Measurements from ENCODE around the gene RASAL1. TPM values are rescaled to one million over a fixed set of nuclear protein-coding genes. Genes with fewer than 3 reads are reported as not detected.

Gene RASAL1
- polyA plus RNA-seq, 1 donor (not counting 4 experiments of a cell fraction or from before 2014, with no cell fraction given), result 0.05 TPM

DNA sequence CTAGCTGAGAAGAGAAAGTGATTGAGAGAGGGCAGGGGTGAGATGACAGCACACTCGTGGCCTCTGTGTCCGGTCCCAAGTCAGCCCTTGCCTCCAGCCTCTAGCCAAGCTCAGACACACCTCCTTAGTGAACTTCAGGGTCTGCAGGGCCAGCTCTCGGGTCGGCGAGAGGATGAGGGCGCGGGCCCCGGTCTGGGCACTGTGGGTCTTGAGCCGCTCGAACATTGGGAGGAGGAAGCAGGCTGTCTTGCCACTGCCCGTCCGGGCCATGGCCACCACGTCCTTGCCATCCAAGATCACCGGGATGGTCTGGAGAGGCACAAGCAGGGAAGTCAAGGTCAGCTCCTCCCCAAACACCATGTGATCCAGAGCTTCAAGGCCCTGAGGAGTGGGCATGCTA lies 43.5 kb upstream of the RASAL1 start:
- Histone ChIP-seq H3K9me1 (ENCODE audit: control insufficient read depth, extremely low read depth, insufficient read depth, low read length) (peaks cover 5% of the 10 kb centered on the region), H3K27me3 (ENCODE audit: control insufficient read depth, extremely low read depth, insufficient read depth, low read length) (no peaks in the 10 kb centered on the region), H3K27ac (ENCODE audit: control insufficient read depth, insufficient read depth, low read length) (no peak overlapping the region), H4K20me1 (ENCODE audit: control insufficient read depth, extremely low read depth, insufficient read depth, low read length) (peaks cover 2% of the 10 kb centered on the region), H3K79me2 (ENCODE audit: control insufficient read depth, insufficient read depth, low read length) (peaks cover 33% of the 10 kb centered on the region), H3K36me3 (ENCODE audit: control insufficient read depth in 2 of 2, extremely low read depth in 1 of 2, insufficient read depth in 2 of 2, low read length in 2 of 2) (peaks cover 39 to 40% of the 10 kb centered on the region in 2 experiments), H3K4me2 (ENCODE audit: control insufficient read depth, extremely low read depth, insufficient read depth, low read depth, low read length) (no peak overlapping the region), H3K4me3 (ENCODE audit: control insufficient read depth in 2 of 3, extremely low read depth in 1 of 3, insufficient read depth in 2 of 3, low read depth in 1 of 3, low read length in 3 of 3) (no peak overlapping the region), H3K9ac (ENCODE audit: control insufficient read depth, extremely low read depth, insufficient read depth, low read length) (no peak overlapping the region), H3K9me3 (ENCODE audit: control insufficient read depth, low read depth, low read length) (no peaks in the 10 kb centered on the region), H3K4me1 (ENCODE audit: control insufficient read depth, extremely low read depth, insufficient read depth, low read length) (no peaks in the 10 kb centered on the region), H2AFZ (ENCODE audit: control insufficient read depth, low read length) (no peak overlapping the region)
- no peak for DNase-seq (ENCODE audit: low read depth, low spot score)
- FAIRE-seq, result no peak
- dilution Hi-C loops (cut with MboI; ENCODE audit: extremely low pct_ligation_motif_present, low sequenced_read_pairs), result no loop called here
- TF ChIP-seq, protein P1, sequence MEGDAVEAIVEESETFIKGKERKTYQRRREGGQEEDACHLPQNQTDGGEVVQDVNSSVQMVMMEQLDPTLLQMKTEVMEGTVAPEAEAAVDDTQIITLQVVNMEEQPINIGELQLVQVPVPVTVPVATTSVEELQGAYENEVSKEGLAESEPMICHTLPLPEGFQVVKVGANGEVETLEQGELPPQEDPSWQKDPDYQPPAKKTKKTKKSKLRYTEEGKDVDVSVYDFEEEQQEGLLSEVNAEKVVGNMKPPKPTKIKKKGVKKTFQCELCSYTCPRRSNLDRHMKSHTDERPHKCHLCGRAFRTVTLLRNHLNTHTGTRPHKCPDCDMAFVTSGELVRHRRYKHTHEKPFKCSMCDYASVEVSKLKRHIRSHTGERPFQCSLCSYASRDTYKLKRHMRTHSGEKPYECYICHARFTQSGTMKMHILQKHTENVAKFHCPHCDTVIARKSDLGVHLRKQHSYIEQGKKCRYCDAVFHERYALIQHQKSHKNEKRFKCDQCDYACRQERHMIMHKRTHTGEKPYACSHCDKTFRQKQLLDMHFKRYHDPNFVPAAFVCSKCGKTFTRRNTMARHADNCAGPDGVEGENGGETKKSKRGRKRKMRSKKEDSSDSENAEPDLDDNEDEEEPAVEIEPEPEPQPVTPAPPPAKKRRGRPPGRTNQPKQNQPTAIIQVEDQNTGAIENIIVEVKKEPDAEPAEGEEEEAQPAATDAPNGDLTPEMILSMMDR (optimal IDR thresholded peaks at IDR 0.05 in 1 of 3, IDR thresholded peaks at IDR 0.05 in 1 of 3, conservative IDR thresholded peaks at IDR 0.05 in 1 of 3; ENCODE audit: extremely low read depth in 1 of 3, insufficient read depth in 2 of 3, low read length in 3 of 3), result no peak
- TF ChIP-seq EZH2 (IDR thresholded peaks at IDR 0.05; ENCODE audit: low read length), result no peak

DNA sequence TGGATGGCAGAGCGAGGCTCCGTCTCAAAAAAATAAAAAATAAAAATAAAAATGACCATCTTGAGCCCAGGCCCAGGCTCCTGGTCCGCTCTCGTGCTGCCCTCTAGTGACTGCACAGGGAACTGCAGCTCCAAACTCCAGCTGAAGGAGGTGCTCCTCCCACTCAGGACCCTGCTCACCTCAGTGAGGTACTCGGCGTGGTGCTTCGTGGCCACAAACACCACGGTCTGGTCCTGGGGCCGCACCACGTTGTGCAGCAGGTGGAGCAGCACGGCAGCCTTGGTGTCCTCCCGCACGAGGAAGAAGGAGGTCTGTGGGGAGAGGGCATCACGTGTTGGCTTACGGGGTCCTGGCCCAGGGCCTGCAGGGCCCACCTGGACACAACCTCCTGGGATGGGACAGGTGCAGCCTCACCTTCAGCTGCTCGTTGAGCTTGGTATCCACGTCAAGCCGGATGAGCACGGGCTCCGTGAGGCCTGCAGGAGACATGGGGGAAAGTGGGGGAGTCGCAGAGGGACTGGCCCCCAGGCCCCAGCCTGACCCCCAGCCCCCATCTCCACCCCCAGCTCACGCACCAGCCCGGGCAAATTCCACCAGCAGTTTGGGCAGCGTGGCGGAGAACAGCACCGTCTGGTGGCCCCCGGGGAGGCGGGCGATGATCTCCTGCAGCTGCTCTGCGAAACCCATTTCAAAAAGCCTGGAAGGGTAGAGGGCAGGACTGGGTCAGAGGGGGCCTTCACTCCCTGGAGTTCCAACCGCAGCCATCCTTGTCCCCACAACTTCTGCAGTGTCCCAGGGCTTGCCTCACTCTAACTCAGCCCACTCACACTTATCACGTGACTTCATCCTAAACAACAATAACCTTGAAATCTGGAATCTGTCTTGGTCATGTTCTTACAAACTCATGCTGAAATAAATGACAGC lies 39.2 kb upstream of the RASAL1 start:
- no peaks in the 10 kb centered on the region for H3K79me2 ChIP-seq (ENCODE audit: control insufficient read depth, insufficient read depth, low read length)
- no peaks in the 10 kb centered on the region for H3K9me1 ChIP-seq (ENCODE audit: control insufficient read depth, extremely low read depth, insufficient read depth, low read length)
- dilution Hi-C loops (cut with MboI; ENCODE audit: extremely low pct_ligation_motif_present, low sequenced_read_pairs), result loop anchor here (25.0 kb wide), 1 partner anchor 112 kb away; the partner anchor contains the start of gene DTX1
- no peak overlapping the region for H3K27ac ChIP-seq (ENCODE audit: control insufficient read depth, insufficient read depth, low read length)
- H3K36me3 ChIP-seq (ENCODE audit: control insufficient read depth in 2 of 2, extremely low read depth in 1 of 2, insufficient read depth in 2 of 2, low read length in 2 of 2), result peaks cover 60 to 69% of the 10 kb centered on the region in 2 experiments
- no peak for TF ChIP-seq EZH2 (IDR thresholded peaks at IDR 0.05; ENCODE audit: low read length)
- TF ChIP-seq, protein P1 (optimal IDR thresholded peaks at IDR 0.05 in 1 of 3, IDR thresholded peaks at IDR 0.05 in 1 of 3, conservative IDR thresholded peaks at IDR 0.05 in 1 of 3; ENCODE audit: extremely low read depth in 1 of 3, insufficient read depth in 2 of 3, low read length in 3 of 3), result peak; percentile 88 to 98 (median 95)
- no peak overlapping the region for H2AFZ ChIP-seq (ENCODE audit: control insufficient read depth, low read length)
- no peak overlapping the region for H3K4me2 ChIP-seq (ENCODE audit: control insufficient read depth, extremely low read depth, insufficient read depth, low read depth, low read length)
- no peaks in the 10 kb centered on the region for H3K4me1 ChIP-seq (ENCODE audit: control insufficient read depth, extremely low read depth, insufficient read depth, low read length)
- H3K27me3 ChIP-seq (ENCODE audit: control insufficient read depth, extremely low read depth, insufficient read depth, low read length), result no peaks in the 10 kb centered on the region
- no peak overlapping the region for H3K4me3 ChIP-seq (ENCODE audit: control insufficient read depth in 2 of 3, extremely low read depth in 1 of 3, insufficient read depth in 2 of 3, low read depth in 1 of 3, low read length in 3 of 3)
- FAIRE-seq (no peak), DNase-seq (ENCODE audit: low read depth, low spot score) (no peak)
- no peak overlapping the region for H3K9ac ChIP-seq (ENCODE audit: control insufficient read depth, extremely low read depth, insufficient read depth, low read length)
- H3K9me3 ChIP-seq (ENCODE audit: control insufficient read depth, low read depth, low read length), result no peaks in the 10 kb centered on the region
- peaks cover 2% of the 10 kb centered on the region for H4K20me1 ChIP-seq (ENCODE audit: control insufficient read depth, extremely low read depth, insufficient read depth, low read length)

All from keratinocyte (primary cell).